ENCODE data around the gene SMYD1. TPM values are rescaled to one million over a fixed set of nuclear protein-coding genes. Genes with fewer than 3 reads are reported as not detected.

Gene SMYD1
- polyA plus RNA-seq, 3 donors from 2014 or later = not detected

DNA sequence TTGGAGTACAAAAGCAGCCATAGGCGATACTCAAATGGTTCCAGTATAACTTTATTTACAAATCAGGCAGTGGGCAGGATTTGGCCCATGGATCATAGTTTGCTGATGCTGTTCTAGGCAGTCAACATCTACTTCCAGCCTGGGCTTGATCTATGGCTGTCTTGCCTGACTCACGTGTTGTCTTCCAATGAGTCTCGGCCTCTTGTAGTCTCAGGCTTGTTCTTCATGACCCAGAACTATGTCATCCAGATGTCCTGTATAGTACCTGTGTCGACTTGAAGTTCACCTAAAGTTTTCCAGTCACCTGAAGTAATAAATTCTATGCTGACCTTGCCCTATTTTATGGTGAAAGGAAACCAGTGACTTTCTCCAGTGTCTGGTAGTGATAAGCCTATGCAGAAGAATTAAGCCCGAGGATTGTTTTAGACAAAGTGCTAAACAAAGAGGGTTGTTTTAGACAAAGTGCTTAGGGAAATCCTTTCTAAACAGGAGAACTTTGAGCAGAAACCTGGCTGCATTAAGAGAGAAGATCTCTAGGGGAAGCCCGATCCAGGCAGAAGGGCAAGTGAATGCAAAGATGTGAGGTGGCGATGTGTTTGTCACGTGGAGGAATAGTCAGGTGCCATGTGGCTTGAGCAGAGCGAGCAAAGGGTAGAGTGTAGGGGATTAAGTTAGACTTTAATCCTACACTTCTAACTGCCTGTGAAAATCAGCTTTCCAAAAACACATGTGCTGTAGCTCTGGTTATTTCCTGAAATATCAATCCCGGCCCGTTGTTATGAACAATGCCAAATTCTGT lies 94.0 kb downstream of the SMYD1 start:
- Mint-ChIP-seq H3K9me3 (no peaks in the 10 kb centered on the region), H3K4me3 (no peak overlapping the region), H3K4me1 (no peaks in the 10 kb centered on the region), H3K27ac (no peak overlapping the region), H3K27me3 (ENCODE audit: low read depth in 3 of 3) (peaks cover 2 to 6% (median 2%) of the 10 kb centered on the region in 3 donors), H3K36me3 (no peaks in the 10 kb centered on the region)
- no peak for DNase-seq

Other genes starting within 250 kb of the SMYD1 start
- 1 to 10 TPM in 1 of 3 donors, under 1 TPM in 1, not detected in 1; 0.10 to 1.3 TPM for gene RGPD2, start 242.0 kb upstream of the SMYD1 start, polyA plus RNA-seq
- gene RNU2-63P, start 51.3 kb upstream of the SMYD1 start, polyA plus RNA-seq = 1 to 10 TPM in 1 of 3 donors, not detected in 2; 6.2 TPM
- 10 to 100 TPM; 31.1 to 36.6 (median 33.1) TPM for gene KRCC1, start 12.0 kb upstream of the SMYD1 start, polyA plus RNA-seq
- gene FABP1, start 60.2 kb downstream of the SMYD1 start, polyA plus RNA-seq = not detected
- under 1 TPM in 2 of 3 donors, not detected in 1; 0.22 to 0.23 TPM for gene THNSL2, start 102.5 kb downstream of the SMYD1 start, polyA plus RNA-seq